Measurements from ENCODE around the gene CSTB.

CSTB gene

DNA sequence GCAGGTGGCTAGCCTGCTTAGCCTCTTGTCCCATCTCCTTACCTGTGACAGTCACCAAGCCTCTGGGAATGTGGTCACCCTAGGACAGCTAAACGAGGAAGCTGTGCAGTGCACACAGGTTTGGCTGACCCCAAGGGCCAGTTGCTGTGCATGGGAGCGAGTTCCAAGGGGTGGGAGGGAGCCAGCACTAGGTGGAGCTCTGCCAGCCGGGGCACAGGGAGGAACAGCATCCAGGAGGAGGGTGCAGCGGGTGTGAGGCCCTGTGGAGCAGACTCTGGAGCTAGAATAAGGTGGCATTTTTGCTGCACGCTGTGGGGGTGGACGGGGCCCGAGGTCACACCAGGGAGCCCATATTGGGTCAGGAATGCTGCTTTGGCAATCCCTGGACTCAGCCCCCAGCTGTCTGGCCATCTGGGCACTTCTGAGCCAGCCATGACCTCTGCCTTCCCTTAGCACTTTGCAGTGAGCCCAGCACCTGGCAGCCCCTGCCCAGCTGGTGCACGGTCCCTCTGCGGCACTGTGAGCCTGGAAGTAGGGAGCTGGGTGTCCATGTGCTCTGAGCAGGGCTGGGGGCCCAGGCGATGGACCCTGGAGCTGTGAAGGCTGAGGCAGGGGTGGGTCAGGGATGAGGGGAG, 48.5 kb downstream of the CSTB start:
- DNase-seq = no peak

DNA sequence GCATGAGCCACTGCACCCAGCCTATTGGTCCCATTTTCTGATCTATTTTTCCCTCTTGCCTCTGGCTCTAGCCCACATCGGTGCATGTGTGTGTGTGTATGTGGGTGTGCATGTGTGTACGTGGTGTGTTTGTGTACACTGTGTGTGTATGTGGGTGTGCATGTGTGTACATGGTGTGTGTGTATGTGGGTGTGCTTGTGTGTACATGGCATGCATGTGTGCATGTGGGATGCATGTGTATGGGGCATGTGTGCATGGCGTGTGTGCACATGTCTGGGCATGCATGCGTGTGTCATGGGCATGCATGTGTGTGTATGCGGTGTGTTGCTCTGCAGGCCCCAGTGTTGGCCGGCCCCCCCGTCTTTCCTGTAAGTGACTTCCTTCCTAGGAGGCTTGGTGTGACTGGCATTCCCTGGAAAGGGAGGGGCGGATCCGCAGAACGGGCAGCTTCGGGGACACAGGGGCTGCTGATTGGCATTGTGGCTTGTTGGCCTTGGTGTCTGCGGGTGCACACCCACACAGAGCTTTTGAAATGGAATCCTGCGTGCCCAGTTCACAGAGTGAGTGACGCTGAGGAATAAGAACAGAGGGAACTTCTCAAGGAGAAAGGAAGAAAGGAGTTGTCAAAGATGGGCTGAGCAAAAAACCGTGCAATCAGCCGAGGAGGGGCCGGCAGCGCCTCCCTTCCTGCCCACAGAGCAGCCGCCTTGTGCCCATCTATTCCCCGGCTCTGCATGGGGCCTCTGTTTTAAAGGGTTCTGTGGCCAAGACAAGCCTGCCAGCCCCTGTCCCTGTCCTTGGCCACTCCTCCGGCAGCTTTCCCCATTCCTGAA, 49.2 kb downstream of the CSTB start:
- no peak for DNase-seq

Measured in central memory CD4-positive, alpha-beta T cell (primary cell).